SW480 (cell line): ENCODE results near the gene KCNQ1OT1.
A peak's percentile ranks its signal among the peaks of the same experiment; 100 is the strongest.

Experiments used
- DNase-seq: peaks from one replicate; pipeline ENCODE4 v3.0.0-alpha.2; 2016; ENCODE audit warnings: low spot score

The KCNQ1OT1 gene

DNA sequence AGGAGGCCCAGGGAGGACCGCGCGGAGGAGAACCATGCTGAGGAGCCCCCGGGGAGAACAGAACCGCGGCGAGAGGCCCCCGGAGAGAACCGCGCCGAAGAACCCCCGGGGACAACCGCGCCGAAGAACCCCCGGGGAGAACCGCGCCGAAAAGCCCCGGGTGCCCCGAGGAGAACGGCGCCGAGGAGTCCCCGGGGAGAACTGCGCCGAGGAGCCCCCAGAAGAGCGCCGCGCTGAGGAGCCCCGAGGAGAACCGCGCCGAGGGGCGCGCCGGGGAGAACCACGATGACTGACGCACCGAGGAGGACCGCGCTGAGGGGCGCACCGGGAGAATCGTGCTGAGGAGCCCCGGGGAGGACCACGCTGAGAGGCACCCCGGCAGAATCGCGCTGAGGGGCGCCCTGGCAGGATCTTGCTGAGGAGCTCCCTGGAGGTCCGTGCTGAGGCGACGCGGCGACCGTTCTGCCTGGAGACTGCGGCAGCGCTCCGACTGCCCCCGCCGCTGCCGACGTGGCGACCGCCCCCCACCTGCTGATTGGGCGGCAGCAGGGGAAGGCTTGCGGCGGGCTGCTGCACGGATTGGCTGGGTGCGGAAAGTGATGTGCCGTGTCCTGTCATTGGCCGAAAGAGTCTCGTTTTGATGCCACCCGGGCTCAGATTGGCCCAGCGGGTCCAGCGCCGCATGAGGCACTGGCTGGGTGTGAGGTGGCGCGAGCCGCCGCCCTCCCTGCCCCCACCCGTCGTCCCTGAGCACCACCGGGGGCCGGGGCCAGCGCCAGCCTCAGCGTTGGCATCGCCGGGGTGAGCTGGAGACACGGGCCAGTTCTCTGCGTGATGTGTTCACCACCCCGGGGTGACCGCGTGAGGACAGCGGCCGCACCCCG, at the start of gene KCNQ1OT1:
Gene KCNQ1OT1 (minus strand): TSS at position 464 of the 884 bp plus-strand sequence.
- peak; percentile 96 for DNase-seq

DNA sequence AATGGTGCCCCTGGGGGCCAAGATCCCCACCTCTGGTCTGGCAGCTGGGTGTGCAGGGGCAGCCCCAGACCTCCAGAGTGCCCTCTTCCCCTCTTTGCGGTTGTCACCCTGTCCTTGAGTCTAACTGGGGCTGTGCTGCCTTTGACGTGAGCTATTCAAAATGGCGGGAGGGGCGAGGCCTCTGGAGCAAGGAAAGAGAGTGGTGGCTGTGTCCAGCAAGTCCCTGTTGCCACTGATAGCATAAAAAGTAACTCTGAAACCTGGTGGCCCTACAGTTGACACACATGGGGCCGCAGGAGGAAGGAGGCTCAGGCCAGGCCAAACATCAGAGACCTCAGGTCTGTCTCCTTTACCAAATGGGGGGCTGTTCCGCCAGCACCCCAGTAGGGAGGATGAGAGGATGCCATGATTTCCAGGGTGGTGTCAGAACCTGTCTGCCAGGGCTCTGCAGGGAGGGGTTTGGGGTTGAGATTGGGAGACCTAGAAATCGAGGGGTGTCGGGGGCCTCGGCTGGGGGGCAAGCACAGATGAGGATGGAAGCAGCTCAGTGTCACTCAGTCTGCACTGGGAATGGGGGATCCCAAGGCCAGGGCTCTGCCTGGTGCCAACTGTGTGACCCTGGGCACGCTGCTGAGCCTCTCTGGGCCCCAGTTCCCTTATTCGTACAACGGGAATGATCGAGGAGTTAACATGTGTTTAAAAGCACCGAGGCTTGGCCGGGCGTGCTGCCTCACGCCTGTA, 49.2 kb upstream of the KCNQ1OT1 start:
- DNase-seq: no peak

DNA sequence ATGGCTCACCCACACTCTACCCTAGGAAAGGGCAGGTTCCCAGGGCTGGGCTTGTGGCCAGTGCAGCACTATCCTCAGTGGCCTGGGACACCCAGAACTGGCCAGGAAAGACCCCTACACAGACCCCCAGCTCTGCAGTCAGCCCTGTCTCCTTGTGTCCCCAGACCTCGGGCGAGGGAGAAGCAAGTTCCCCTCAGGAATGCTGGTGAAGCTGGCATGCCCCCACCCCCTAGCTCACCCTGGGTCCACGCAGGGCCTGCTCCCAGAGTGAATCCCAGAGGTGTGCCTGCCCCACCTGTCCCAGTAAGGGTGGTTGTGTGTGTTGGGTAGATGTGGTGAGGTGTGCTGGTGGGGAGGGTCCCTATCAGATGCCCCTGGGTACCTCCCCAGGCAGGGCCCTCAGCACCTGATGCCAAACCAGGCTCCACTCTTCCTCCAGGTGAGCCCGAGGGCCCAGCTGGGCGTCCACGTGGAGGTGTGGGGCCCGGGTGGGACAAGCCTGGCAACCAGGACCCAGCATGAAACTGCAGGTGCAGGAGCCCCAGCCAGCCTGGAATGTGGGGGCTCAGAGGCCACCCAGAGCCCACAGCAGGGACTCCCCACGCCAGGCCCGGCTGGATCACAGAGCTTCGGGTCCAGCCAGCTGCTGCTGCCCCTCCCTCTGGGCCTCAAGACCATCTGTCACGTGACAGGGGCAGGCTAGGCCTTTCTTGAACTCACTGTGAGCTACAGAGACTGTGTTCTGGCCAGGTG, 48.4 kb upstream of the KCNQ1OT1 start:
- no peak for DNase-seq

DNA sequence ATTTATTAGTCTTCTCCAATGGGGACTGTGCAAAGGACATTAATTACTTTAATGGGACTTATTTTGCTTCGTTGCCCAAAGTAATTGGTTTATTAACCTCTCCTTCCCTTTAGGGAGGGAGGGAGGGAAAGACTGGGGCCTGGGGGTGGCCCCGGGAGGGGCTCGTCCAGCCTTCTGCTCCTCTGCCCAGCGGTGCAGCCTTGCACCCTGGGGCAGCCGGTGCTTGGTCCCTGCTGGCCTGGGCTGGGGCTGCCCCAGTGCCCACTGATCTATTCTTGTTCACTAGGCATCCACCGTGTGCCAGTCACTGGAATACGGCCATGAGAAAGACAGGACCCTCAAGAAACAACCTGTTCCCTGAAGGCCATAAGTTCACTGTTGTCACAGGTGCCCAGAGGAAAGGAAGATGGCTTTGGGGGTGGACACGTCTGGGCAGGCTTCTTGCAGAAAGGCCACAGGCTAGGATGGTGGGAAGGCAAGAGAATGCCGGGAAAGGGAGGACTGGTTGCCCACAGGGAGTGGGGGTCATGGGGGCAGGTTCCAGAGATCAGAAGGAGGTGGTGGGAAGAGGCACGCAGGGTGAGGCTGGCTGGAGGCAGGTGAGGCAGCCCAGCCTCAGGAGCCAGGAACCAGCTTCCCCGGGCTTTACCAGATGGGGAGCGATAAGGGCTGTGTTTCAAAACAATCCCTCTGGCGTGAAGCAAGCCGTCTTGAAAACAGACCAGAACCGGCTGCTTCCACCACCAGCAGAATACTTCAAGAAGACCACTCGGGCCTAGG, 47.6 kb upstream of the KCNQ1OT1 start:
- DNase-seq: no peak

DNA sequence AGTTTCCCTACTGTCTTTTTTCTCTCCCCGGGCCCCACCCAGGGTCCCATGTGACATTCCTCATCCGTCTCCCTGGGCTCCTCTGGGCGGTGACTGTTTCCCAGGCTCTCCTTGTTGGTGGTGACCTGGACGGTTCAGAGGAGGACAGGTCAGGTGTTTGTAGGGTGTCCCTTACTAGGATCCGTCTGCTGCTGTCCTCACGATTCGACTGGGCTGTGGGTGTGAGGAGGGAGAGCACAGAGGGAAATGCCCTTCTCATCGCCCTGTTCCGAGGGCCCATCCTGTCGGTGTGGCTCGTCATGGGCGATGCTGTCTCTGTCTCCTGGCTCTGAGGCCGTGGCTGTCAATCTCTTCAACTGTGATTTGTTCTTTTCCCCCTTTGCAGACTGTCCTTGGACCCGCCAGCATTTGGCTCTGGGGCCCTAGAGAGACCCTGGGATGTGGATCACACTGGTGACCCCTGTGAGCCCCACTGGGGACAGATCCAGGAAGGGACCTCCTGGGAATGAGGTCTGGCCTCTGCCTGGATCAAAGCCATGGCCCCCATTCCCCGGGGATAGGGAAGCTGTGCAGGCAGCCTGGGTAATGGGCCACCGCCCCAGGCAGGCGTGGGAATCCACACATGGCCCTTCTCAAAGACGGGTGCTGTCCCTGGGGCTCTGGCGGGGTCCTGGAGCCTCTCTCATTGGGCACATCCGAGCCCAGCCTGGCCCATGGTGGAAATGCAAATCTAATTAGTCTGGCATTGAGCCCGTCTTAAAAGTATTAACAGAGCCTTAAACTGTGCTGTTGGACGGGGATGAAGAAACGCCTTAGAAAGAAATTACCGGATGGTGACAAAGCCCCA, 46.8 kb upstream of the KCNQ1OT1 start:
- DNase-seq: no peak

DNA sequence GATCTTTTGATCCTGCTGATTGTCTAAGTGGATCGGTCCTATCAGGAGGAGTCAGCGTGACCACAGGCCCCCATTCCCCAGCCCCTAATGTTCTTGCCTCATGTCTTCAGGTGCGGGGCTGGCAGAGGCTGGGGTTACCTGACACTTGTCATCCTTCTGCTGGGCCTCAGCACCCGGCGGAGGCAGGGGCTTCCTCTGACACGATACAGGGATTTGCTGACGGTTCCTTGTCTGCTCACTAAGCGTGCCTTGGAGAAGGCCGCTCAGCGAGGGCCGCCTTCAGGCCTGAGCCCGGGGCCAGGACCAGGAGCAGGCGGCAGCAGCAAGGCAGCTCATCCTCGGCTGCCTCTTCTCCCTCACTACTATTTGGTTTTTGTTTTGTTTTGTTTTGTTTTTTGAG, 45.7 kb upstream of the KCNQ1OT1 start:
- DNase-seq: no peak

DNA sequence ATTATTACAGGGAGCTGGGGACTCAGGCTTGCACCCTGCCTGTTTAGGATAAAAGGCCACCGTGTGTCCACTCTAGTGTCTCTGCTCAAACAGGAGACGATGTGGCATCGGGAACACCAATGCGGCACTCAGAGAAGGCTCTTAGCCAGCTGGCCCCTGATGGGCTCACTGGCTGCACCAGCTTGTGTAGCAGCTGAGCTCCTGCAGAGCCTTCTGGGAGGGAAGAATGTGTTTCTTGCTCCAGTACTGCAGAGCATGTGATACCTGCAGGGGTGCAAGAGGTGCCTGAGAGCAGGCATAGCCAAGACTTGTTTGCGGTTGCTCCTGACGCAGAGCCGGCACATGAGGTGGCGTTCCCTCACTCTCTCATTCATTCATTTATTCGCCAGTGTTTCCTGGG, 44.4 kb upstream of the KCNQ1OT1 start:
- DNase-seq: no peak

DNA sequence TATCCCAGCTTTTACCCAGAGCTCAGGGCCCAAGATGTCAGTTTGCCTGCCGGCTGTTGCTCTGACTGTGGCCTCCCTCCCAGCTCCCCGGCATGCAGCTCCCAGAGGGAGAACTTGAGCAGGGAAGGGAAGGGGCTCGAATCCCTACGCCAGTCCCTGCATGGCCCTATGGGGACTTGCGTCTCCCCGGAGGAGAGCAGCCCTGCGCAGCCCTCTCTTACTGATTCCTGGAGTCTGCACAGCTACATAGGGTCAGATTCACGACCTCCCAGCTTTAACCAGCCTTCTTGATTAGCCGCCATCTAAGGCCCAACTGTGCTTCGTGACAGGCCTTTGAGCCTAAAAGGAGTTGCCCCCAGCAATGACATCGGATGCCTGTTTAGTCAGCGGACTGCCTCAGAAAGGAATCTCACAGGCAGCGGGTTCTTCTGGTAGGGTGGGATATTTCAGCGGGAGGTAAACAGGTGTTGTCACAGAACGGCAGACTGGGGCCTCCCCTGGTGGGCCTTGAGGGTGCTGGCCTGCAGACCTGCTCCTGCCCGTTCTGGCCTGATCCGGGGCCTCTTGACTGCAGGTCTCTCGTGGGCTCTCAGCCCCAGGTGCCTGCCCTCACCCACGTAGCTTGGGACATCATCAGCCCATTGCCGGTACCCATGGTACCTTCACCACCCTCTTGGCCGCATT, 43.8 kb upstream of the KCNQ1OT1 start:
- DNase-seq: no peak

DNA sequence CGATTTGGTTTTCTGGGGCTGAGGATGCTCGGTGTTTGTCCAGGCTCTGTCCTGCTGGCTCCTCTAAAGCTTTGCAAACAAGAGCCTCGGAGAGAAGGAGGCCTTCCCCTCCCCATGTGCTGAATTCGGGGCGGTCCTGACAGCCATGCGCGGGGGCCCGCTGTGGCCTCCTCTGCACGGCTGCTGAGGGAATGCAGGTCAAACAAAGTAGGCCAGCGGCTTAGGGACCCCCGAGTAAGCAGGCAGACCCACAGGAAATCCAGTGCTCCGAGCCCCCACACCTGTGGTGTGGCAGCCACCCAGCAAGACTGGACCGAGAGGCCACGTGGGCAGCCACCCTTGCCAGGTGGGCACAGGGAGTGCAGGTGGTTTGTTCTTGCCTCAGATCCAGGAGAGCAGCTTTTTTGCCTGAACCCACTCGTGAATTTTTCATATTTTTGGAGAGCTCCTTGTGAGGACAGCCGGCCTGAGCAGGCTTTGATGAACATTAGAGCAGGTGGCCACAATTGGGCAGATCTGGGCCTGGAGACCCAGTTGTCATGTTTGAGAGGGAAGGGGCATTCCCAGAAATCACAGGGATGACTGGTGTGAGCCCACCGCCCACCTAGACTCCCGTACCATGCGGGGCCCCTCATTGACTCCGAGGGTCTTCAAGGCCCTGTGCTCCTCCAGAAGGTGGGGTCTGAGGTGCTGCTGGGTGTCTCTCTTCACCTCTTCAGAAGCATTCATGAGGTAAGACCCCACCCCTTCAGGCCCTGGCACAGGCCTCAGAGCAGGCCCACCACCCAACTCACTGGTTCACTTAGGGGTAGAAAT, 43.0 kb upstream of the KCNQ1OT1 start:
- no peak for DNase-seq

DNA sequence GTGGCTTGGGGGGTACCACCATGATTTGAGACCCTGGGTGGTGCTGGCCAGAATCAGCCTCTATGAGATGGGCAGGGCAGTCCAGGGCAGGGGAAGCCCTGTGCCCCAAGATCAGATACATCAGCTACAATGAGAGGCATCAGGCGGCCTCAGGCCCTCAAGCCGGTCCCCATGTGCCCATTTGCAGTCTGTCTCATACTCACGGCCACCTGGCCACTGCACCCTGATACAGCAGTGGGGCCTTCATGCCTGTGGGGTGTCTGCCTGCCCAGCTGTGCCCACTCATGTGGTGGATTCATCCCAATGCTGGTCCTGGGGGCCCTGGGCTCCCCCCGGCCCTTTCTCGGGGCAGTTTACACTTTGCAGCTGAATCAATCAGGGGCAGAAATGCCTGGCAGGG, 42.4 kb upstream of the KCNQ1OT1 start:
- DNase-seq: no peak

DNA sequence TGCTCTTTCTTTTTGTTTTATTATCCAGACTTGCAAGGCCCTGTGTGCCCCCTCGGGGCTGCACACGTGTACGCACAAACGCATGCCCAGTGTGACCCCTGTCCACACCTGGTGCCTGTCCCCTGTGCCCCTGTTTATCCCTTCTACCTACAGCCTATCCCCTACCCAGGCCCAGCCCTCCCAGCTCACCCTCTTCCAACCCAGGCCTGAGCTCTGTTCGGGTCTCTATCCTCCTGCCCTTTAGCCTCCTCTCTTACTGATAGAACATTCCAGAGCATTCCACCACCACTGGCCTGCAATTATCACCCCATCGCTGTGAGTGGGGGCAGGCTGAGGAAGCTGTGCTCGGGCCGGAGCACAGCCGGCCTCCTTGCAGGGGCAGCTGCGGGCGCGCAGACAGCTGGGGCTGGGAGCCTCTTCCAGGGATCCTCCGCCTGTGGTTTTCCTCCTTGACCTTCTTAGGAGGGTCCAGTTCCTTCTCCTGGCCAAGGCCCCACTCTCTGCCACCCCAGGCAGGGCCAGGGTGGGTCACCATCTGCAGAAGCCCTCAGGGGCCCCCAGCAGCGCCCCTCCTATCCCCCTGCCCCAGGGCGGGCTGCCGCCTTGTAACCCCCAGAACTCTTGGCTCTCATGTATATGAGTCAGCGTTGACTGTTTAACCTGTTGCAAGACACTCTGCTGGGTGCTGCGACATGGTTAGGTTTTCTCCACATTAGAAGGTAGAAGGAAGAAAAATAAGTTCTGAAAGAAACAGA, 41.8 kb upstream of the KCNQ1OT1 start:
- no peak for DNase-seq

DNA sequence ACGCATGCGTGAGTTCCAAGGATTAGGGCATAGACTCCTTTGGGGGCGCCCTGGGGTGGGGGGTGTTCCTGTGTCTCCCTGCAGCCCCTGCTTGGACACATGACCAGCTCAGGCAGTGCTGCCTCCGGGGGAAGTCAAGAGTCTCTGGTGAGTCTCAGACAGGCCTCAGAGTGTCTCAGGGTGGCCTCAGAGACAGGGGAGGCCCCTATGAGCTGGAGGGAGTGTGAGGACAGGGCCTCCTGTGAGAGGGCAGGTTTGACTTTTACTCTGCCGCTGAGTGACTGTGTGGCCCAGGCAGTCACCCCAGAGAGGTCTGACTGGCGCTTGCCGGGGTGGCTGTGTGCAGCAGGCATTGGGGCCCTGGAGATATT, 41.2 kb upstream of the KCNQ1OT1 start:
- no peak for DNase-seq

DNA sequence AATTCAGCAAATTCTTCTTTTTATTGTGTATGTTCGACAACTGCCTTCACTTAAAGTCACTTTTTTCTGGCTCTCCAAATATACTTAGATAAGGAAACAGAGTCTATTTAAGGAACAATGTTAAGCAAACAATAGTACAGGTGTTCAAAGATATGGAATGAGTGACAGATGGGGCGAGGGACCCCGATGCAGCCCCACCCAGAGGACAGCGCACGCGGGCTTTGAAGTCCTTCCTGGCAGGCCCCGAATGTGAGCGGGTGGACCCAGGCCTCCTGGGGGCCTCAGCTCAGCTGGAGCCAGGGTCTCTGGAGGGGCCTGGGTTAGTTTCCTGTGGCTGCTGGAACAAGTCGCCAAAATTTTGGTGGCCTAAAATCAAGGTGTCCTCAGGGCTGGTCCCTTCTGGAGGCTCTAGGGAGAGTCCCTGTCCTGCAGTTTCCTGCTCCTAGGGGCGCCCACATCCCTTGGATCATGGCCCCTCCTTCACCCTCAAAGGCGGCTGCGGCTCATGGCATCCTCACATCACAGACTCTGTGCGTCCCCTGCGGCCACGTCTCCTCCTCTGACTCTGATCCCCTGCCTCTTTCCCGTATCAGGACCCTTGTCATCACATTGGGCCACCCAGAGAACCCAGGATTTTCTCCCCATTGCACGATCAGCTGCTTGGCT, 40.6 kb upstream of the KCNQ1OT1 start:
- no peak for DNase-seq

DNA sequence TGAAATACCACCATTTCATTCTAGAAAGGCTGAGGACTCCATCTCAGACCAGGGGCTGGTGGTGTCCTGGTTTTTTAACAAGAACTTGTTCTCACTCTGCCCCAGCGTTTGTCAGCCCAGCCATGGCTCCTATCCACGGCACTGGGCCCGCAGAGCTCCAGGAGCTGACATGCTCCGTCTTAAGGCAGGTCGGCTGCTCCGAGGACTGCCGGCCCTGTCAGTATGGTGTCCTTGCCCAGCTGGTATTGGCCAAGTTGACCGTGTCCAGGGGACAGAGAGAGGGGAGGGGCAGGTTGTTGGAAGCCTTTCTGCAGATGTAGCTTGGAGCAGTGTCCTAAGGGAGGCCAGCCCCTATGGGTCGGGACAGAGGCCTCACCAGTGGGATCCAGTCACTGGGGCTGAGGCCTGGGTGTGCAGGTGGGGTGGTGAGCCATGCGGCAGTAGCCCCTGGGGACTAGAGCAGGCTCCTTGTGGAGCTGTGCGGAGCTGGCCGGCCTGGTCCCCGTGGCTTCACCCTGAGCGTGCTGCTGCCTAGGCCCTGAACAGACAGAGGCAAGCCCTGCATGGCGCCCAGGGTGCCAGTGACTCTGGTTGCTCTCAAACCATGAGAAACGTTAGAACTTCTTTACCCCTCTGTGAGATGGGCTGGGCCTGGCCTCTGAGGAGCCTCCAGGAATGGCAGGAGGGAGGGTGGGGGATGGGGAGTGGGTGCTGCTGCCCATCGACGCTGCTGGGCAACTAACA, 39.9 kb upstream of the KCNQ1OT1 start:
- no peak for DNase-seq

DNA sequence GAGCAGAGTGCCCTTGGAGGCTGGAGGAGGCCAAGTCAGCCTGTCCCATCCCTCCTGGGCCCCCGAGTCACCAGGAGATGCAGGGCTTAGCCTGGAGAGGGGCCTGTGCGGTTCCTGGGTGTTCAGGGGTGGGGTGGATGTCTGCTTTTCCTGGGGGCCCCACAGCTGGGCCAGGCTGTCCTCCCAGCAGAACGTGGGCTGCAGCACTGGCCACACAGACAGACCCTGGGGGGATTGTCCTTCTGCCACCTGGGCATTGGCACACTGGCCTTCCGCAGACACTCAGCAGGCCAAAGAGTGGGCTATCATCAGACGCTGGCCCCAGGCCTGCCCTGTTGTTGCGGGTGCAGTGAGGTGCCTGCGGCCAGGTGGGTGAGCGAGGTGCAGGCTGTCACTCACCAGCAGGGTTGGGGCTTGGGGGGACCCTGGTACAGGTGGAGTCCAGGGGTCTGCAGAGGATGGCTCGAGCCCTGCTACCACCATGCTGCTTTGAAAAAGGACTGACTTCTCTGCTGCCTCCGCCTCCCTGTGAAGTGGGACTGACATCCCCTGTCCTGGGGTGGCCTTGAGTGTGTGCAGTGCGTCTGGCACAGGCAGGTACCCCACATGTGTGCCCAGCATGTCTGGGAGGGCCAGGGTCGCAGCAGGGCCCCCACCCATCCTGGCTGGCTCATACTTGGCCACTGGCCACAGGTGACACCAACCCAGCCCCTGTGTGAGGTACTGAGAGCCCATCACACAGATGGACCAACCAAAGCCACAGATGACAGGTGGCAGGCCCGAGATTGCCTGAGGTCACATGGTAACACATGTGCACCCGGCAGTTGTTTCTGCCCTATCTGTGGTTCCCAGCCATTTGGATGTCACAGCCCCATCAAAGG, 39.0 kb upstream of the KCNQ1OT1 start:
- no peak for DNase-seq

DNA sequence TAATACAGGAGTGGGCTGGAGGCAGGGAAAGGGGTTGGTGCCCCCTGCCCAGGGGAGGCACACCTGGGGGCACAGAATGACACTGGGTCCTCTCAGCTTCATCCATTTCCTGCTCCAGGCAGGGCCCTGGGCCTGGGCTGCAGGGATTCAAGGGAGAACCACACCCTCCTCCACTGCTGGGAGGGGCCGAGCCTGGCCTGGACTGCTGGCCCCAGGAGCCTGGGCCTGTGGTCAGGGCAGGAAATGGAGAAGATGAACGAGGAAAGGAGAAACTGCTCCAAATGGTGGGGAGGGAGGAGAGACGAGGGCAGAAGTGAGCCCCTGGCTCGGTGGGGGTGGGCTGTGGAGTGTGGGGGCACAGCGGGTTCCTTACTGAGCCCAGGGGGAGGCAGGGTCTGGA, 38.1 kb upstream of the KCNQ1OT1 start:
- DNase-seq: peak; percentile 38

DNA sequence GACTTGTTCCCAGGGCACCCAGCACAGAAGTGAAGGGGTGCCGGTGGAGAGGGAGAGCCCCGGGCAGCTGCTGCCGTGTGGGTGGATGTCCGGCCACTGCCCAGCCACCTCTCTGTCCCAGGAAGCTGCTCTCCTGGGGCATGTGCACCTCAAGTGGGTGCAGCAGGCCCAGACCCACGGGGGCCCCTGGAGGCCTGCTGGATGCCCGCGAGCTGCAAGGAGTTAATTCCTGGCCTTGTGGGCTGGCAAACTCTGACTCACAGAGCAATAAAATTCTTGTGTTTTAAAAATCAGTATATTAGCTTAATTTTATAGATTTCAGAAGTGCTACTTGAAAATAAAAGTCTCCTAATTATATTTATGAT, 37.4 kb upstream of the KCNQ1OT1 start:
- DNase-seq: peak; percentile 28
